Activated CD4-positive, alpha-beta T cell treated with anti-CD3 and anti-CD28 coated beads, Interleukin-10, Interleukin-2, amounts not matched to agents 100 ng/mL and 50 ng/mL, durations not matched to agents 16 hours and 8 hours (primary cell): ENCODE data around the gene ANKH.

Experiments
- DNase-seq: peaks from one replicate; pipeline ENCODE4 v3.0.0-alpha.2; 2020

The ANKH gene

GRCh38 chr5:14659821-14660607 lies 211.6 kb downstream of the ANKH start:
- DNase-seq = no peak

DNA sequence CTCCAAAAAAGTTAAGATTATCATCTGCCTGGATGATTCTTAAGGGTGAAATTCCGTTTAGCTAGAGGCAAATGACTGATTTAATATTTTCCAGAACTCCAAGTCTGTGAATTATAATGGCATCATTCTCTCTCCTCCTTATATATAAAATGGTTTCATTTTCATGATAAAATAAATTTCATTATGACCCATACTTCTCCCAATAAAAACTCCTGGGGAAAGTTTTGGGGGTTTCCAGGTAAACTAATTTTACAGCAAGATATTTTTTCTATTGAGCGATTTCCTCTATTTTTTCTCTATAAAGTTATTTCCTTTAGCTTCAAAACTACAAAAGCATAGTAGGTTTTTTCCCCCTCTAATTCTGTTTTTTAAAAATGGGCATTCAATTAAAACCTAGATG lies 214.7 kb downstream of the ANKH start:
- DNase-seq = no peak

GRCh38 chr5:14655146-14655741 lies 216.3 kb downstream of the ANKH start:
- no peak for DNase-seq
